ENCODE results near the gene TNFRSF17.
A peak's percentile ranks its signal among the peaks of the same experiment; 100 is the strongest.
"Not testable (repeated sequence)": the region's sequence is repeated elsewhere in the genome, so short reads cannot be mapped to it uniquely, and the experiment has no call there.

Gene TNFRSF17

DNA sequence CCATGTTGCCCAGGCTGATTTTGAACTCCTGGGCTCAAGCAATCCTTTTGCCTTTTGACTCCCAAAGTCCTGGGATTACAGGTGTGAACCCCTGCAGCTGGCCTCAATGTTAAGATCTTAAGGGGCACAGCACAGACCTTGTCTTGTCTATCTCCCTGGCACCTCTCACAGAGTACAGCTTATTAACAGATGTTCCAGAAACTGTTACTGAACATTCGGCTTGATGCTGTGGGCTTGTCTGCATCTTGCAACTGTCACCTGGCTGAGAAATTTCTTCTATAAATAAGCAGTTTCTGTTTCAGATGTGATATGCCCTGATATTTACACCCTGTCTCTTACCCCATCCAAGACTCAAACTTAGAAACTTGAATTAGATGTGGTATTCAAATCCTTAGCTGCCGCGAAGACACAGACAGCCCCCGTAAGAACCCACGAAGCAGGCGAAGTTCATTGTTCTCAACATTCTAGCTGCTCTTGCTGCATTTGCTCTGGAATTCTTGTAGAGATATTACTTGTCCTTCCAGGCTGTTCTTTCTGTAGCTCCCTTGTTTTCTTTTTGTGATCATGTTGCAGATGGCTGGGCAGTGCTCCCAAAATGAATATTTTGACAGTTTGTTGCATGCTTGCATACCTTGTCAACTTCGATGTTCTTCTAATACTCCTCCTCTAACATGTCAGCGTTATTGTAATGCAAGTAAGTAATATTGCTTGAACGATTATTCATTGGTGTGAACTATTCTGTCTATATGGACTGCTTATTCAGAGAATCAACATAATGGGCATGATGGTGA lies at the start of gene TNFRSF17:
TNFRSF17 (plus strand) TSS at position 450 of the 791 bp plus-strand sequence; CDS start at position 565, 115 bp downstream.
- no peak for DNase-seq

DNA sequence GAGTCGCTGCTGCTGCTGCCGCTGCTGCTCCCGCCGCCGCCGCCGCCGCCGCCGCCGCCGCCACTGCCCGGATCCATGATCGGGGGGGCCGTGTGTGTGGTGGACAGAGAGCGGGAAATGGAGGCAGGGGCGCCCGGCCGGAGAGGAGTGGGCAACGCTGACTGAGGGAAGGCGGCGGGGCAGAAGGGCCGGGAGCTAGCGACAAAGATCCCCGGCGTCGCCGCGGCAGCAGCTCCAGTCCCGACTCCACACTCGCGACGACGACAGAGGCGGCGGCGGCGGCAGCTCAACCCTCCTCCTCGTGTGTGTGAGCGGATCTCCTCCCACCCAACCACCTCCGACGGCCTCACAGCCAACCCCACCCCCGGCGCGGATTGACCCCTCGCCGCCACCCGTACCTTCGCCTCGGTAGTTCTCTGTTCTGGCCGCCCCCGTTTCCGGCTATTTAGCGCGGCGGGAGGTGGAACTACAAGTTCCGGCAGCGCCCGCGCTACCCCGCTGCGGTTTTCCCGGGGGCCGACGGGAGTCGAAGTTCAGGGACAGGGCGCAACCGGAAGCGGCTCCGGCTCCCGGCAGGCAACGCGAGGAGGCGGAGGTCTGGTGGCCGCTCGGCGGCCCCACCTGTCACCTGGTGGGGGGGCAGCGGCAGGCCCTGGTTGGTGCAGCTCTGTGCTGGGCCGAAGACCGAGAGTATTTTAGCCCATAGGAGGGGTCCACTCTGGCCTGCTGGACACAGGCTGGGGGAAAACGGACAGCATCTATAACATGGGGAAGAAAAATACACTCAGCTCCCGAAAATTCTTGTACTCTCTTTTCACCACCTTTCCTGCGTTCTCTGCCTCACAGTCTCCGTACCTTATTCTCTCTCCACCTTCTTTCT lies 49.1 kb upstream of the TNFRSF17 start, which contains the start of gene GSPT1:
GSPT1 (minus strand) TSS at position 313 of the 880 bp plus-strand sequence; CDS start at position 77, 236 bp downstream.
- peak; percentile 92 for DNase-seq

DNA sequence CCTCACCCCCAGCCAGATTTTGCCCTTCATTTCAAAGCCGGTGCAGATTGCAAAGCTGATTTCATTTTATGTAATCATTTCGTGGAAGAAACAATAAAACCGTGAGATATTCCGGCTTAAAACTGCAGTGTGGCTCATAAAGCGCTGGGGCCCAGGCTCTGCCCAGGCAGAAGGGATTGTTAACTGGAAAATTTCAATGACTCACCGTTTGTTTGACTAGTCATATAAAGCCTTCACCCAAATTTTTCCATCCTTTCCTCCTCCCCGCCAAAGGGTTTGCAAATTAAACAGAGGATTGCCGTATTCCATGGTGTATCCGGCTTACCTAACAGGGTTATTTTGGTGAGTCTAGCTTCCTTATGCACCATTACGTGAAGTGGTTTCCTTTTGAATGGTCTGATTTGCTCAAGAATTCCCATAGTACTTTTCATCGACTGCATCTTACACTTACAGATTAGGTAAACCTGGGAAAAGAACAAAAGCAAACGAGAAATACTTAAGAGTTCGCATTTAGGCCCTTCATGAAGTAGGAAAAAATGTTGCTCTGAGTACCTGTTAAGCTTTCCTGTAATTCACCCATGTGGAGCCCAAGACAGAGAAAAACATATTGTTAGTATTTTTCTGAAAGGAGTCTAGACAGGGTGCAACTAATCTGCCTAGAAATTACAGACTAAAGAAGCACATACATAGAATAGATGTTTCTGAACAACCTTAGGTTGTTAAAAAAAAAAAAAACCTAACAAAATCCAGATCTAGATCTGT lies 48.3 kb upstream of the TNFRSF17 start:
- DNase-seq = no peak

DNA sequence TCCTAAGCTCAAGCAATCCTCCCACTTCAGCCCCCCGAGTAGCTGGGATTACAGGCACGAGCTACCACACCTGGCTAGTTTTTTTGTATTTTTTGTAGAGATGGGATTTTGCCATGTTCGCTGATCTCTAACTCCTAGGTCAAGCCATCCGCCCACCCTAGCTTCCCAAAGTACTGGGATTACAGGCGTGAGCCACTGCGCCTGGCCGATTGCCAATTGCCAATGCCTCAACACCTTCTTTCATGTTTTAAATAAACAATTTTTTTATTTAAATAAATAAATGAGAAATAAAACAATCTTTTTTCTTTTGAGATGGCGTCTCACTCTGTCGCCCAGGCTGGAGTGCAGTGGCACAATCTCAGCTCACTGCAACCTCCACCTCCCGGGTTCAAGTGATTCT lies 41.0 kb upstream of the TNFRSF17 start:
- not testable (repeated sequence) for DNase-seq

DNA sequence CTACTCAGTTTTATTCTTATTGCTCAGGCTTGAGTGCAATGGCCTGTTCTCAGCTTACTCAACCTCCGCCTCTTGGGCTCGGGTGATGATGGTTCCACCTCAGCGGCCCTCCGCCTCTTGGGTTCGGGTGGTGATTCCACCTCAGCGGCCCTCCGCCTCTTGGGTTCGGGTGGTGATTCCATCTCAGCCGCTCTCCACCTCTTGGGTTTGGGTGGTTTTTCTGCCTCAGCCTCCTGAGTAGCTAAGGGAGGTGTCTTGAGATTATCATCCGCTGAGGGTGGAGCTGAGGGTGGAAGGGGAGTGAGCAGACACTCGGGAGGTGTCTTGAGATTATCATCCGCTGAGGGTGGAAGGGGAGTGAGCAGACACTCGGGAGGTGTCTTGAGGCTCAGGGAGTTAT lies 37.7 kb upstream of the TNFRSF17 start:
- DNase-seq = not testable (repeated sequence)

DNA sequence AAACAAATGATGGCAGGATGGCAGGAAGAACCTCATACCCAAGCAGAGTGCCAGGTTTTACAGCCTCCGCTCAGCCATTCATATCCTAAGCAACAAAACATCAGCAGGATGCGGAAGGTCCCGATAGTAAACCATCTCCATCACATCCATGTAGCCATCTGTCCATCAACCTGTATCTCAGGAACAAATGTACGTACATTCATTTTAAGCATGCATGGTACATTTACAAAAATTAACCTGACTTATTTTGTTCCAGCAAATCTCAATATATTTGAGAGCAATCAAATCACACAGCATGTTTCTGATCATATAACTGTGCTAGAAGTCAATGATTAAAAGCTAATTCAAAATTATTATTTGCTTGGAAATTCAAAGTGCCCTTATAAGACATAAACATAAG lies 23.1 kb upstream of the TNFRSF17 start, which contains the start of gene NPIPB2:
NPIPB2 (minus strand) TSS at position 101 of the 400 bp plus-strand sequence; CDS start at position 101, 0 bp downstream.
- DNase-seq = not testable (repeated sequence)

DNA sequence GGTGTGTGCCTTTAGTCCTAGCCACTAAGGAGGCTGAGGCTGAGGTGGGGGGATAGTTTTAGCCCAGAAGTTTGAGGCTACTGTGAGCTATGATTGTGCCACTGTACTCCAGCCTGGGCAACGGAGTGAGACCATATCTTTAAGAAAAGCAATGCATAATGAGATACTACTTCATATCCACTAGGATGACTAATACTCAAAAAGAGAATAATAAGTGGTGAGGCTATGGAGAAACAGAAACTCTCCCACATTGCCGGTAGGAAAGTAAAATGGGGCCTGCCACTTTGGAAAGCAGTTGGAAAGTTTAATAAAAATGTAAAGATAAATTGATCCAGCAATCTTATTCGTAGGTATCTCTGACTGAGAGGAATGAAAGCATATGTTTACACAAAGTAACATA lies 18.6 kb upstream of the TNFRSF17 start:
- DNase-seq = no peak

DNA sequence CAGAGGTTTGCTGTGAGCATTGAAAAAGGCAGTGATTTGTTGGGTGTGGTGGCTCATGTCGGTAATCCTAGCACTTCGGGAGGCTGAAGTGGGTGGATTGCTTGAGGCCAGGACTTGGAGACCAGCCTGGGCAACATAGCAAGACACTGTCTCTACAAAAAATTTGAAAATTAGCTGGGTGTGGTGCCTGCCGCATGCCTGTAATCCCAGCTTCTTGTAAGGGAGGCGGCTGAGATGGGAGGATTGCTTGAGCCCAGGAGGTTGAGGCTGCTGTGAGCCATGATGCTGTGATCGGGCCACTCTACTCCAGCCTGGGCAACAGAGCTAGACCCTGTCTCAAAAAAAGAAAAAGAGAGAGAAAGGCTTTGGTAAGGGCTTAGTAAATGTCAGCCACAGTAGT lies 16.2 kb upstream of the TNFRSF17 start:
- no peak for DNase-seq

DNA sequence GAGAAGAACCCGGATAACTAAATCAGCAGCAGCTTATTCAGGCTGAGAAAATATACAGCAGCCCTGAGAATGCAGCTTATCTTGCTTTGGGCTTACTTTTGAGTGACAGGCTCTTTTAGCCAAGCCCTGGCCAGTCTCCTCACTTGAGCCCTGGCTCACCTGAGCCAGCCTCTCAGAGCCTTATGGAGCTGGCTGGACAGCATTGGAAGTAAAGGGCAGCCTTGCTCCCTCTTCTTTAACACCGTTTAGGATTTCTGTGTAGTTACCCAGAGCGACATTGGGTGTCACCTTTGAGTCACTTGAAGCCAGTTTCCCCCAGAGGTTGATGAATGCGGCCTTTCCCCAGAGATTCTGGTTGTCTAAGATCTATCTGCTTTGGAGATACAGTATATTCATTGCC lies 15.5 kb upstream of the TNFRSF17 start:
- DNase-seq = no peak

DNA sequence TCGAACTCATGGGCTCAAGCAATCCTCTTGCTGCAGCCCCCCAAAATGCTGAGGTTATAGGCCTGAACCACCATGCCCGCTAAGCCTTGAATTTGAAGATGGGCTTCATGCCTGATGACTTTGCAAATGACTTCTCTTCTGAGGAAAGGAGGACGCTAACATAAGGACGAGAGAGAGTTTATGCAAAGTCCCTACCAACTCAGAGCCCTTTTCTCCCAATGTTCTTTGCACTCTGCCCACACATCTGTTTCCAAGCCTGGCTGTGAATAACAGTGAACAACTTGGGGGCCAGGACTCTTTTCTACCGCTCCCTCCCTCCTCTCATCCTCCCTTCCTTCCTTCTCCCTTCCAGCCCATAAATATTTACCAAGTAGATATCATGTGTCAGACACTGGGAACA lies 14.6 kb upstream of the TNFRSF17 start:
- DNase-seq = no peak

DNA sequence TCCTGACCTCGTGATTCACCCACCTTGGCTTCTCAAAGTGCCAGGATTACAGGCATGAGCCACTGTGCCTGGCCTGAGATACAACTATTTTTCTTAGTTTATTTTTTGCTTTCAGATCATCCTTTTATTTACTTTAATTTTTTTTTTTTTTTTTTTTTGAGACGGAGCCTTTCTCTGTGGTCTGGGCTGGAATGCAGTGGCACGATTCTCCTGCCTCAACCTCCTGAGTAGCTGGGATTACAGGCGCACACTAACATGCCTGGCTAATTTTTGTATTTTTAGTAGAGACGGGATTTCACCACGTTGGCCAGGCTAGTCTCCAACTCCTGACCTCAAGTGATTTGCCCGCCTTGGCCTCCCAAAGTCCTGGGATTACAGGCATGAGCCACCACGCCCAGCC lies 11.4 kb upstream of the TNFRSF17 start:
- not testable (repeated sequence) for DNase-seq

DNA sequence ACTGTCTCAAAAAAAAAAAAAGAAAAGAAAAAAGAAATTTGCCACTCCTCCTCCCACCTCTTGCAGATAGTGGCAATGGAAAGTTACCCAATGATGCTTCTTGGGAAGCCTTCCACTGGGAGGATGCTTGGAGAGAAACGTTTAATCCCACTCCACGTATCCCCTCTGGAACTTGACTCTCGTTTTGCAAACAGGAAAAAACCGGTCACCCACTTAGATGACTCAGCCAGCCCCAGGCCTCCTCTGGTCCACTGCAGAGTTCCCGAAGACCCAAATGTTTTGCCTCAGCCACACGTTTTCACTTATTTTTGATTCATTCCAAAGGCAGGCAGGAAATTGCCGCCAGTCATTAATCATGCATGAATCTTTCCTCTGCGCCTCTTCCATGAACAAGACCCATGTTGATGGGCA lies 9.3 kb upstream of the TNFRSF17 start:
- no peak for DNase-seq

DNA sequence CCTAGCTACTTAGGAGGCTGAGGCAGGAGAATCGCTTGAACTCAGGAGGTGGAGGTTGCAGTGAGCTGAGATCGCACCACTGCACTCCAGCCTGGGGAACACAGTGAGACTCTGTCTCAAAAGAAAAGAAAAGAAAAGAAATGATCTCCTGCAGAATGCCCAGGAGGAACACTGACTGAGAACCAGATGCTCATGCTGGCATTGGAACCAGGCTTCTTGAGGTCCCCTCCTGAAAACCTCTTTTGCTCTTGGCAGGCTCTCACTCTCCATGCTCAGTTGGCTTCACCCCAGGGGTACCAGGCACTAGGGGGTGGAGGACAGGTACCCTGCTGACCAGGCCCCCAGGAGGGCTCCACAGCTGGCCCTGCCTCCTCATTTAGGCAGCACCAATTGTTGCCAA lies 8.5 kb upstream of the TNFRSF17 start:
- DNase-seq = no peak

DNA sequence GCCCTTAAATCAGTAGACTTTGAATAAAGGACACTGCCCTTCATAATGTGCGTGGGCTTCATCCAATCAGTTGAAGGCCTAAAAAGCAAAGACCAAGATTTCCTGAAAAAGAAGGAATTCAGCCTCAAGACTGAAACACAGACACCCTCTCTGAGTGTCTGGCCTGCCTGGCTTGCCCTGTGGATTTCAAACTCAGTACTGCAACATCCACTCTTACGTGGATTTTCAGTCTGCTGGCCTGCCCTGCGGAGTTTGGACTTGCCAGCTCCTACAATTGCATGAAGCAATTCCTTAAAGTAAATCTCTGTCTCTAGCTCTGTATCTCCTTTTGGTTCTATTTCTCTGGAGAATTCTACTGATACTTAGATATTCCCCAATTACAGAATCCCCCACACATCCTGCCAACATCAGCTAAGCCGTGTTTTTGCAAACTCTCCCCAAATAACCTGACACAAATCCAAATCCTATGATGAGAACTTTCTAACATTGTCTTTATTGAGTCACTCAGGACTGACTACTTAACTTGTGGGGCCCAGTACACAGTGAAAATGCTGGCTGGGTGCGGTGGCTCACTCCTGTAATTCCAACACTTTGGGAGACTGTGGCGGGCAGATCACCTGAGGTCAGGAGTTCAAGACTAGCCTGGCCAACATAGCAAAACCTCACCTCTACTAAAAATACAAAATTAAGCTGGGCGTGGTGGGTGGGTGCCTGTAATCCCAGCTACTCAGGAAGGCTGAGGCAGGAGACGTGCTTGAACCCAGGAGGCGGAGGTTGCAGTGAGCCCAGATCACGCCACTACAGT lies 7.2 kb upstream of the TNFRSF17 start:
- no peak for DNase-seq

DNA sequence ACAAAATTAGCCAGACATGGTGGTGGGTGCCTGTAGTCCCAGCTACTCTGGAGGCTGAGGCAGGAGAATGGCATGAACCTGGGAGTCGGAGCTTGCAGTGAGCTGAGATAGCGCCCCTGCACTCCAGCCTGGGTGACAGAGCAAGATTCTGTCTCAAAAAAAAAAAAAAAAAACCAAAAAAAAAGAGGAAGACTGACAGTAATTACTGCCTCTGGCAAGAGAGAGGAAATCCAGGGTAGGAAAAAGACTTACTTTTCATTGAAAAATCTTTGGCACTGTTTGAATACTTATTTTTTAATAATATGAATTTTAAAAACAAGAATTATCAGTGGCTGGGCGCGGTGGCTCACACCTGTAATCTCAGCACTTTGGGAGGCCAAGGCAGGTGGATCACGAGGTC lies 2.6 kb upstream of the TNFRSF17 start:
- not testable (repeated sequence) for DNase-seq

DNA sequence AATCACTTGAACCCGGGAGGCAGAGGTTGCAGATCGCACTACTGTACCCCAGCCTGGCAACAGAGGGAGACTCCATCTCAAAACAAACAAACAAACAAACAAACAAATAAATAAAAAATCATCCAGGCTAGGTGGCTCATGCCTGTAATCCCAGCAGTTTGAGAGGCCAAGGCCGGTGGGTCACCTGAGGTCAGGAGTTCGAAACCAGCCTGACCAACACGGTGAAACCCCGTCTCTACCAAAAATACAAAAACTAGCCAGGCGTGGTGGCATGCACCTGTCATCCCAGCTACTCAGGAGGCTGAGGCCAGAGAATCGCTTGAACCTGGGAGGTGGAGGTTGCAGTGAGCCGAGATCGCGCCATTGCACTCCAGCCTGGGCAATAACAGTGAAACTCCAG lies 2.0 kb upstream of the TNFRSF17 start:
- not testable (repeated sequence) for DNase-seq

DNA sequence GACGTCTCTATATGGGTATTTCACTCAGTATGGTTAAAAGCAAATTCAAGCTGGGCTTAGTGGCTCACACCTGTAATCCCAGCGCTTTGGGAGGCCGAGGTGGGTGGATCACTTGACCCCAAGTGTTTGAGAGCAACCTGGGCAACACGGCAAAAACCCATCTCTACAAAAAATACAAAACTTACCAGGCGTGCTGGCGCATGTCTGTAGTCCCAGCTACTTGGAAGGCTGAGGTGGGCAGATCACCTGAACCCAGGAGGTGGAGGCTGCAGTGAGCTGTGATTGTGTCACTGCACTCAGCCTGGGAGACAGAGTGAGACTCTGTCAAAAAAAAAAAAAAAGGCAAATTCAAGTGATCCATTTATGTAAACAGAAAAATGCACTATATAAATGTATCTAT lies 1.3 kb upstream of the TNFRSF17 start:
- no peak for DNase-seq

DNA sequence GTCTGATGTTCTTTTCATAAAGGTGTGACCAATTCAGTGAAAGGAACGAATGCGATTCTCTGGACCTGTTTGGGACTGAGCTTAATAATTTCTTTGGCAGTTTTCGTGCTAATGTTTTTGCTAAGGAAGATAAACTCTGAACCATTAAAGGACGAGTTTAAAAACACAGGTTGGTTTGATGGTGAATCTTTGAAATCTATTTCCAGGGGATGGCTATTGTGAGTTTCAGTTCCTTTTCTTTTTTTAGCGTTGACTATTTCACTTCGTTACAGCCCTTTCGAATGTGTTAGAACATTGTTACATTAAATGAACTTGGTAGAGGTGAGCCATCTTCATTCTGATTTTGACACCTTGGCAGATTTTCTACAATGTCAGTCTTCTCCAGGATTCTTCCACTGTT lies 1.2 kb downstream of the TNFRSF17 start:
- no peak for DNase-seq

DNA sequence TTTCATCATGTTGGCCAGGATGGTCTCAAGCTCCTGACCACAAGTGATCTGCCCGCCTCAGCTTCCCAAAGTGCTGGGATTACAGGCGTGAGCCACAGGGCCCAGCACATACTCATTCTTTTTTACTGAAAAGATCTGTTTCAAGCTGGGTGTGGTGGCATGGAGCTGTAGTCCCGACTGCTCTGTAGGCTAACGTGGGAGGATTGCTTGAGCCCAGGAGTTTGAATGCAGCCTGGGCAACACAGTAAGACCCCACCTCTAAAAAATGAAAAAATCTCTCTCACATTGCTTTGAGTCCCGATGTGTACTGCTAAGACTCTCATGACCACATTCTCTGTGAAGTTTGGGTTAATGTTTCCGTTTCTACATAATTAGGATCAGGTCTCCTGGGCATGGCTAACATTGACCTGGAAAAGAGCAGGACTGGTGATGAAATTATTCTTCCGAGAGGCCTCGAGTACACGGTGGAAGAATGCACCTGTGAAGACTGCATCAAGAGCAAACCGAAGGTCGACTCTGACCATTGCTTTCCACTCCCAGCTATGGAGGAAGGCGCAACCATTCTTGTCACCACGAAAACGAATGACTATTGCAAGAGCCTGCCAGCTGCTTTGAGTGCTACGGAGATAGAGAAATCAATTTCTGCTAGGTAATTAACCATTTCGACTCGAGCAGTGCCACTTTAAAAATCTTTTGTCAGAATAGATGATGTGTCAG lies 2.3 kb downstream of the TNFRSF17 start:
- no peak for DNase-seq

DNA sequence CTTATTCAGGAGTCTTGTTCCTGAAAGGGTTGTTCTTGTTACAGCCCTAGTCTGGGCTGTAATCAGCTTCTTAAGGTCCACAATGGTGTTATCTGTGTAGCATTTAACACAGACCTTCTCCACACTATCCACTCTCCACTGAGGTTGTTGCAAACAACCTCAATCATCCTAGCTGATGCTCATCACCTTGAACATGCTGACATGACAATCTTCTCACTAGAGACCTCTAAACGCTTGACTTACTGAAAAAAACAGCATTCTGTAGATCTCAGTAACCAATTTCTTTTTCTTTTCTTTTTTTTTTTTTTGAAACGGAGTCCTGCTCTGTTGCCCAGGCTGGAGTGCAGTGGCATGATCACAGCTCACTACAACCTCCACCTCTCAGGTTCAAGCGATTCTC lies 3.6 kb downstream of the TNFRSF17 start:
- DNase-seq = no peak

DNA sequence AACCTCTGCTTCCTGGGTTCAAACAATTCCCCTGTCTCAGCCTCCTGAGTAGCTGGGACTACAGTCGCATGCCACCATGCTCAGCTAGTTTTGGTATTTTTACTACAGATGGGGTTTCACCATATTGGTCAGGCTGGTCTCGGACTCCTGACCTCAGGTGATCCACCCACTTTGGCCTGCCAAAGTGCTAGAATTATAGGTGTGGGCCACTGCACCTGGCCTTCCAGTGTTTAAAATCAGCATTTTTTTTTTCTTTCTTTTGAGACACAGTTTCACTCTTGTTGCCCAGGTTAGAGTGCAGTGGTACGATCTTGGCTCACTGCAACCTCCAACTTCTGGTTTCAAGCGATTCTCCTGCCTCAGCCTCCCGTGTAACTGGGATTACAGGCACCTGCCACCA lies 5.3 kb downstream of the TNFRSF17 start:
- DNase-seq = not testable (repeated sequence)

All from NCI-H510A (cell line).